A673 (cell line): ENCODE results near the gene GALNT7.

Experiments used
- EZH2 ChIP-seq: fragments of 200-600 bp; sonication (generic); IDR thresholded peaks from 2 replicates; pipeline ENCODE4 v1.6.1; 2017; ENCODE audit warnings: borderline replicate concordance, low read depth, mild to moderate bottlenecking, mixed read lengths, antibody characterized with exemption, low read length; ENCODE audit not compliant: poor library complexity, severe bottlenecking
- TF ChIP-seq, protein P1 (sequence below): fragments of 300-800, 200-600 bp; sonication (generic); conservative IDR thresholded peaks from 2 replicates; pipeline ENCODE4 v1.5.1; 2017; ENCODE audit warnings: low read depth, mild to moderate bottlenecking, antibody characterized with exemption, low read length, moderate library complexity, mixed read lengths

- TF ChIP-seq, protein P1, sequence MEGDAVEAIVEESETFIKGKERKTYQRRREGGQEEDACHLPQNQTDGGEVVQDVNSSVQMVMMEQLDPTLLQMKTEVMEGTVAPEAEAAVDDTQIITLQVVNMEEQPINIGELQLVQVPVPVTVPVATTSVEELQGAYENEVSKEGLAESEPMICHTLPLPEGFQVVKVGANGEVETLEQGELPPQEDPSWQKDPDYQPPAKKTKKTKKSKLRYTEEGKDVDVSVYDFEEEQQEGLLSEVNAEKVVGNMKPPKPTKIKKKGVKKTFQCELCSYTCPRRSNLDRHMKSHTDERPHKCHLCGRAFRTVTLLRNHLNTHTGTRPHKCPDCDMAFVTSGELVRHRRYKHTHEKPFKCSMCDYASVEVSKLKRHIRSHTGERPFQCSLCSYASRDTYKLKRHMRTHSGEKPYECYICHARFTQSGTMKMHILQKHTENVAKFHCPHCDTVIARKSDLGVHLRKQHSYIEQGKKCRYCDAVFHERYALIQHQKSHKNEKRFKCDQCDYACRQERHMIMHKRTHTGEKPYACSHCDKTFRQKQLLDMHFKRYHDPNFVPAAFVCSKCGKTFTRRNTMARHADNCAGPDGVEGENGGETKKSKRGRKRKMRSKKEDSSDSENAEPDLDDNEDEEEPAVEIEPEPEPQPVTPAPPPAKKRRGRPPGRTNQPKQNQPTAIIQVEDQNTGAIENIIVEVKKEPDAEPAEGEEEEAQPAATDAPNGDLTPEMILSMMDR = no peak
- no peak for TF ChIP-seq EZH2
These were observed 13.2 kb downstream of the GALNT7 start for GRCh38 chr4:173181848-173182247.
